Motor neuron (in vitro differentiated cells): ENCODE data around the gene TMEM235. TPM values are rescaled to one million over a fixed set of nuclear protein-coding genes. Genes with fewer than 3 reads are reported as not detected.
A peak's percentile ranks its signal among the peaks of the same experiment; 100 is the strongest.
"Not testable (repeated sequence)": the region's sequence is repeated elsewhere in the genome, so short reads cannot be mapped to it uniquely, and the experiment has no call there.

Experiments
- ATAC-seq, 8 experiments: fragments of 200-7000 bp; cut with Tn5 transposase; replicated peaks in 6 of 8; 2 replicates each; pipeline ENCODE4 v1.8.0; 2021; ENCODE audit warnings: mild to moderate bottlenecking in 8 of 8, moderate library complexity in 8 of 8
- H3K27ac ChIP-seq, 2 donors: fragments of 250-450 bp; sonication (Bioruptor Pico); 2 replicates each; pipeline ENCODE4 v1.9.0; 2021; ENCODE audit warnings: antibody characterized with exemption in 2 of 2, mild to moderate bottlenecking in 2 of 2, moderate library complexity in 1 of 2
- H3K4me1 ChIP-seq, 2 donors: fragments of 250-450 bp; sonication (Bioruptor Pico); replicated peaks in 1 of 2; 2 replicates each; pipeline ENCODE4 v1.6.1; 2021; ENCODE audit warnings: antibody characterized with exemption in 2 of 2, mild to moderate bottlenecking in 2 of 2, moderate library complexity in 1 of 2
- H3K4me3 ChIP-seq, 5 donors: fragments of 250-450 bp; sonication (Bioruptor Pico); 2 replicates each; pipeline ENCODE4 v1.9.0; 2021; ENCODE audit warnings: antibody characterized with exemption in 5 of 5, mild to moderate bottlenecking in 5 of 5, moderate library complexity in 4 of 5
- WGBS, 10 experiments: fragments of 450-650 bp; shearing (Covaris generic); methylation state at CpG; one replicate each; pipeline ENCODE4 v1.0.0; 2022; 5-methylcytosine and 5-hydroxymethylcytosine counted together
- in situ Hi-C, 9 experiments: fragments of 400-800 bp; cut with MboI; loops; one replicate each; pipeline ENCODE4 v1.15.0; 2021; ENCODE audit warnings: low sequenced_read_pairs in 9 of 9, low pct_unique_long_range_greater_than_20kb in 2 of 9; ENCODE audit not compliant: unreplicated experiment in 9 of 9
- total RNA-seq, 8 experiments: library from RNA; unstranded; fragments of 300-600 nt; gene quantifications; 2 replicates each; pipeline versions ENCODE4 v1.2.3 to v1.2.4, GENCODE V29; 2022

Gene TMEM235
- total RNA-seq, 8 experiments from 2014 or later: 0.13 to 0.66 (median 0.31) TPM; not detected in 5

GRCh38 chr17:78247304-78247703 lies 15.9 kb downstream of the TMEM235 start:
- WGBS, 10 experiments: 26 to 100% (median 55%) methylated on average over 1 to 5 of the region's 8 CpGs; no CpG with 5 or more reads in 2 of the 10 experiments
- no peak for ATAC-seq
- no peak overlapping the region for H3K27ac ChIP-seq
- peaks cover 9 to 10% of the 10 kb centered on the region in 2 donors for H3K4me1 ChIP-seq
- no peak overlapping the region for H3K4me3 ChIP-seq
- in situ Hi-C loops: no loop called here

- in situ Hi-C loops: no loop called here
- peaks cover 10 to 11% of the 10 kb centered on the region in 2 donors for H3K4me1 ChIP-seq
- 57 to 93% (median 74%) methylated on average over 1 to 9 of the region's 30 CpGs; no CpG with 5 or more reads in 6 of the 10 experiments for whole genome bisulfite sequencing, 10 experiments
- no peak for ATAC-seq
- no peak overlapping the region for H3K4me3 ChIP-seq
- no peak overlapping the region for H3K27ac ChIP-seq
Observed at GRCh38 chr17:78248051-78248914, 16.9 kb downstream of the TMEM235 start.

GRCh38 chr17:78249074-78249817 lies 17.8 kb downstream of the TMEM235 start:
- Histone ChIP-seq H3K4me1 (peaks cover 16 to 17% of the 10 kb centered on the region in 2 donors), H3K4me3 (no peak overlapping the region), H3K27ac (no peak overlapping the region)
- in situ Hi-C loops: no loop called here
- ATAC-seq: no peak
- 81 to 100% (median 92%) methylated on average over 2 to 4 of the region's 16 CpGs; no CpG with 5 or more reads in 6 of the 10 experiments for WGBS, 10 experiments

GRCh38 chr17:78249818-78250806 lies 18.7 kb downstream of the TMEM235 start:
- no peak for ATAC-seq
- no peak overlapping the region for H3K4me3 ChIP-seq
- no peak overlapping the region for H3K27ac ChIP-seq
- in situ Hi-C loops: no loop called here
- H3K4me1 ChIP-seq: peaks cover 16 to 17% of the 10 kb centered on the region in 2 donors
- WGBS, 10 experiments: 29 to 90% (median 76%) methylated on average over 1 to 5 of the region's 20 CpGs; no CpG with 5 or more reads in 5 of the 10 experiments

GRCh38 chr17:78250891-78251772 lies 19.7 kb downstream of the TMEM235 start:
- in situ Hi-C loops: no loop called here
- peak; percentile 67 to 78 (median 68) for ATAC-seq
- H3K4me1 ChIP-seq: peaks cover 18% of the 10 kb centered on the region in 2 donors
- WGBS, 10 experiments: 0 to 100% (median 55%) methylated on average over 1 to 4 of the region's 27 CpGs; no CpG with 5 or more reads in 4 of the 10 experiments
- H3K4me3 ChIP-seq: no peak overlapping the region
- no peak overlapping the region for H3K27ac ChIP-seq

GRCh38 chr17:78251773-78252103 lies 20.3 kb downstream of the TMEM235 start:
- peaks cover 24% of the 10 kb centered on the region in 2 donors for H3K4me1 ChIP-seq
- in situ Hi-C loops: no loop called here
- H3K4me3 ChIP-seq: no peak overlapping the region
- H3K27ac ChIP-seq: no peak overlapping the region
- ATAC-seq: no peak
- WGBS, 10 experiments: 80% methylated on average over 1 of the region's 6 CpGs; no CpG with 5 or more reads in 9 of the 10 experiments

- ATAC-seq: no peak
- in situ Hi-C loops: no loop called here
- no peak overlapping the region for H3K4me3 ChIP-seq
- no peak overlapping the region for H3K27ac ChIP-seq
- peaks cover 28% of the 10 kb centered on the region in 2 donors for H3K4me1 ChIP-seq
- 70 to 100% (median 85%) methylated on average over 1 to 2 of the region's 12 CpGs; no CpG with 5 or more reads in 6 of the 10 experiments for WGBS, 10 experiments
Observed at GRCh38 chr17:78252111-78252634, 20.7 kb downstream of the TMEM235 start.

GRCh38 chr17:78252701-78253635 lies 21.5 kb downstream of the TMEM235 start:
- 0 to 100% (median 82%) methylated on average over 1 to 6 of the region's 15 CpGs; no CpG with 5 or more reads in 2 of the 10 experiments for WGBS, 10 experiments
- H3K27ac ChIP-seq: no peak overlapping the region
- H3K4me3 ChIP-seq: peak overlapping the region in 1 of 5 donors; percentile 57
- no peak for ATAC-seq
- in situ Hi-C loops: no loop called here
- H3K4me1 ChIP-seq: peaks cover 36% of the 10 kb centered on the region in 2 donors

- ATAC-seq, in situ Hi-C loops: not testable (repeated sequence)
- peaks cover 42% of the 10 kb centered on the region in 2 donors for H3K4me1 ChIP-seq
- peak overlapping the region; percentile 93 for H3K27ac ChIP-seq
- peak overlapping the region; percentile 46 to 85 (median 57) for H3K4me3 ChIP-seq
- WGBS, 10 experiments: 60 to 90% (median 82%) methylated on average over 1 to 11 of the region's 12 CpGs; no CpG with 5 or more reads in 4 of the 10 experiments
Observed at GRCh38 chr17:78253636-78253945, 22.2 kb downstream of the TMEM235 start.

- WGBS, 10 experiments: 2 to 56% (median 25%) methylated on average over 2 to 38 of the region's 73 CpGs; no CpG with 5 or more reads in 4 of the 10 experiments
- ATAC-seq: peak; percentile 58 to 84 (median 78)
- in situ Hi-C loops: no loop called here
- Histone ChIP-seq H3K4me3 (peak overlapping the region; percentile 46 to 85 (median 57)), H3K27ac (peak overlapping the region; percentile 93), H3K4me1 (peaks cover 42% of the 10 kb centered on the region in 2 donors)
Observed at GRCh38 chr17:78253946-78254672, 22.7 kb downstream of the TMEM235 start.
